WTC11 (cell line): ENCODE results near the gene SBK1. TPM values are rescaled to one million over a fixed set of nuclear protein-coding genes. Genes with fewer than 3 reads are reported as not detected.

Source experiments
- ATAC-seq: fragments of 200-7000 bp; cut with Tn5 transposase; 2 replicates; pipeline ENCODE4 v1.10.0; 2021; ENCODE audit warnings: mild to moderate bottlenecking, moderate library complexity
- CTCF ChIA-PET: fragments of 300-600 bp; sonication (Branson Sonifier 250); formaldehyde crosslinking; loops from one replicate; lab custom pipeline; 2021; ENCODE audit warnings: antibody characterized with exemption; lab: Charles Lee
- POLR2A ChIA-PET: fragments of 350-600 bp; sonication (Branson Sonifier 250); formaldehyde crosslinking; loops from one replicate; lab custom pipeline; 2021; ENCODE audit warnings: antibody characterized with exemption; lab: Charles Lee
- DNase-seq: peaks from one replicate; pipeline ENCODE4 v3.0.0; 2021; ENCODE audit warnings: low spot score
- H3K27ac Mint-ChIP-seq: 2 replicates; pipeline ENCODE4 v1.8.0; 2021; ENCODE audit warnings: mixed read lengths
- H3K27me3 Mint-ChIP-seq: 2 replicates; pipeline ENCODE4 v1.8.0; 2021; ENCODE audit warnings: low read depth, mild to moderate bottlenecking, moderate library complexity, mixed read lengths
- H3K36me3 Mint-ChIP-seq: 2 replicates; pipeline ENCODE4 v1.8.0; 2021; ENCODE audit warnings: mixed read lengths
- H3K4me1 Mint-ChIP-seq: 2 replicates; pipeline ENCODE4 v1.8.0; 2022; ENCODE audit warnings: mixed read lengths
- H3K4me3 Mint-ChIP-seq: 2 replicates; pipeline ENCODE4 v1.8.0; 2021; ENCODE audit warnings: mild to moderate bottlenecking, moderate library complexity, mixed read lengths
- H3K9me3 Mint-ChIP-seq: 2 replicates; pipeline ENCODE4 v1.8.0; 2021; ENCODE audit warnings: mixed read lengths
- AR ChIP-seq: fragments of 250-450 bp; sonication (Bioruptor Pico); IDR thresholded peaks from 2 replicates; pipeline ENCODE4 v1.9.0; 2021; ENCODE audit warnings: mild to moderate bottlenecking
- ATF2 ChIP-seq: sonication (generic); formaldehyde crosslinking; IDR thresholded peaks from 2 replicates; pipeline ENCODE4 v1.8.1; 2022; ENCODE audit warnings: low read depth, missing genetic modification reagents, borderline replicate concordance
- ATF6 ChIP-seq: sonication (generic); formaldehyde crosslinking; IDR thresholded peaks from 2 replicates; pipeline ENCODE4 v1.8.1; 2023; ENCODE audit warnings: mild to moderate bottlenecking, missing genetic modification reagents
- E2F1 ChIP-seq: sonication (generic); formaldehyde crosslinking; IDR thresholded peaks from 2 replicates; pipeline ENCODE4 v1.8.0; 2022; ENCODE audit warnings: mild to moderate bottlenecking, missing genetic modification reagents
- E2F5 ChIP-seq: sonication (generic); formaldehyde crosslinking; IDR thresholded peaks from 2 replicates; pipeline ENCODE4 v1.8.1; 2022; ENCODE audit warnings: mild to moderate bottlenecking, moderate library complexity, missing genetic modification reagents
- GABPB1 ChIP-seq: sonication (generic); formaldehyde crosslinking; IDR thresholded peaks from 2 replicates; pipeline ENCODE4 v1.8.1; 2023; ENCODE audit warnings: mild to moderate bottlenecking, missing genetic modification reagents
- HMGA2 ChIP-seq: fragments of 250-450 bp; sonication (Bioruptor Pico); IDR thresholded peaks from 2 replicates; pipeline ENCODE4 v1.4.0; 2021; ENCODE audit warnings: mild to moderate bottlenecking, moderate library complexity
- MLX ChIP-seq: sonication (generic); formaldehyde crosslinking; IDR thresholded peaks from 2 replicates; pipeline ENCODE4 v1.8.1; 2023; ENCODE audit warnings: mild to moderate bottlenecking, missing genetic modification reagents, moderate library complexity
- NFATC4 ChIP-seq: fragments of 250-450 bp; sonication (Bioruptor Pico); IDR thresholded peaks from 2 replicates; pipeline ENCODE4 v1.9.0; 2021; ENCODE audit warnings: mild to moderate bottlenecking
- NR1H2 ChIP-seq: sonication (generic); formaldehyde crosslinking; IDR thresholded peaks from 2 replicates; pipeline ENCODE4 v1.9.0; 2021; ENCODE audit warnings: mild to moderate bottlenecking, moderate library complexity, missing genetic modification reagents
- SOX15 ChIP-seq: fragments of 250-450 bp; sonication (Bioruptor Pico); IDR thresholded peaks from 2 replicates; pipeline ENCODE4 v1.9.0; 2021; ENCODE audit warnings: mild to moderate bottlenecking
- TEAD4 ChIP-seq: sonication (generic); formaldehyde crosslinking; IDR thresholded peaks from 2 replicates; pipeline ENCODE4 v1.8.0; 2022; ENCODE audit warnings: mild to moderate bottlenecking, missing genetic modification reagents
- TP53 ChIP-seq: sonication (generic); formaldehyde crosslinking; IDR thresholded peaks from 2 replicates; pipeline ENCODE4 v1.8.1; 2023; ENCODE audit warnings: mild to moderate bottlenecking, missing genetic modification reagents
- USF1 ChIP-seq: sonication (generic); formaldehyde crosslinking; IDR thresholded peaks from 2 replicates; pipeline ENCODE4 v1.8.0; 2022; ENCODE audit warnings: mild to moderate bottlenecking, missing genetic modification reagents
- USF2 ChIP-seq: sonication (generic); formaldehyde crosslinking; IDR thresholded peaks from 2 replicates; pipeline ENCODE4 v1.8.1; 2023; ENCODE audit warnings: mild to moderate bottlenecking, missing genetic modification reagents, moderate library complexity
- ZNF121 ChIP-seq: sonication (generic); formaldehyde crosslinking; IDR thresholded peaks from 2 replicates; pipeline ENCODE4 v1.8.0; 2023; ENCODE audit warnings: missing genetic modification reagents
- ZNF232 ChIP-seq: sonication (generic); formaldehyde crosslinking; IDR thresholded peaks from 2 replicates; pipeline ENCODE4 v1.8.0; 2022; ENCODE audit warnings: mild to moderate bottlenecking, missing genetic modification reagents
- ZNF416 ChIP-seq: fragments of 250-450 bp; sonication (Bioruptor Pico); IDR thresholded peaks from 2 replicates; pipeline ENCODE4 v1.9.0; 2021; ENCODE audit warnings: mild to moderate bottlenecking, inconsistent platforms
- ZNF512 ChIP-seq: sonication (generic); formaldehyde crosslinking; IDR thresholded peaks from 2 replicates; pipeline ENCODE4 v1.8.1; 2022; ENCODE audit warnings: missing genetic modification reagents, borderline replicate concordance
- ZSCAN18 ChIP-seq: fragments of 250-450 bp; sonication (Bioruptor Pico); IDR thresholded peaks from 2 replicates; pipeline ENCODE4 v2.1.2; 2022; ENCODE audit warnings: mild to moderate bottlenecking, moderate library complexity
- total RNA-seq: library from RNA; stranded (reverse); gene quantifications from 3 replicates; pipeline ENCODE4 v1.2.3, GENCODE V29; 2021

The SBK1 gene
- total RNA-seq, 1 experiment from 2014 or later, result 85.7 TPM

GRCh38 chr16:28257256-28257655 lies 35.1 kb upstream of the SBK1 start:
- TF ChIP-seq ZNF232 (CRISPR knock-in tag) (no peak), NR1H2 (CRISPR knock-in tag) (no peak), ZNF512 (no peak), AR (no peak), SOX15 (CRISPR knock-in tag) (no peak), USF1 (CRISPR knock-in tag) (no peak), E2F1 (CRISPR knock-in tag) (no peak), TEAD4 (CRISPR knock-in tag) (no peak), ZNF121 (CRISPR knock-in tag) (no peak), USF2 (no peak), ATF2 (CRISPR knock-in tag) (no peak), ZSCAN18 (CRISPR knock-in tag) (no peak), MLX (CRISPR knock-in tag) (no peak), GABPB1 (CRISPR knock-in tag) (no peak), ZNF416 (CRISPR knock-in tag) (no peak), TP53 (CRISPR knock-in tag) (no peak), E2F5 (CRISPR knock-in tag) (no peak), NFATC4 (no peak), HMGA2 (CRISPR knock-in tag) (no peak), ATF6 (no peak)
- DNase-seq (no peak), ATAC-seq (no peak)
- Mint-ChIP-seq H3K27me3 (no peaks in the 10 kb centered on the region), H3K4me1 (peaks cover 44% of the 10 kb centered on the region), H3K36me3 (no peaks in the 10 kb centered on the region), H3K4me3 (no peak overlapping the region), H3K9me3 (0 out of 2 replicates have a peak, but pooled peaks cover 7% of the 10 kb centered on the region), H3K27ac (no peak overlapping the region)
- ChIA-PET POLR2A (no interaction called here), CTCF (no interaction called here)
